HuH-7.5 (cell line): ENCODE results near the gene EFNB2.

ENCODE experiments used
- DNase-seq: peaks from one replicate; pipeline ENCODE4 v3.0.0; 2011; ENCODE audit warnings: low spot score

EFNB2 gene, protein sequence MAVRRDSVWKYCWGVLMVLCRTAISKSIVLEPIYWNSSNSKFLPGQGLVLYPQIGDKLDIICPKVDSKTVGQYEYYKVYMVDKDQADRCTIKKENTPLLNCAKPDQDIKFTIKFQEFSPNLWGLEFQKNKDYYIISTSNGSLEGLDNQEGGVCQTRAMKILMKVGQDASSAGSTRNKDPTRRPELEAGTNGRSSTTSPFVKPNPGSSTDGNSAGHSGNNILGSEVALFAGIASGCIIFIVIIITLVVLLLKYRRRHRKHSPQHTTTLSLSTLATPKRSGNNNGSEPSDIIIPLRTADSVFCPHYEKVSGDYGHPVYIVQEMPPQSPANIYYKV

DNA sequence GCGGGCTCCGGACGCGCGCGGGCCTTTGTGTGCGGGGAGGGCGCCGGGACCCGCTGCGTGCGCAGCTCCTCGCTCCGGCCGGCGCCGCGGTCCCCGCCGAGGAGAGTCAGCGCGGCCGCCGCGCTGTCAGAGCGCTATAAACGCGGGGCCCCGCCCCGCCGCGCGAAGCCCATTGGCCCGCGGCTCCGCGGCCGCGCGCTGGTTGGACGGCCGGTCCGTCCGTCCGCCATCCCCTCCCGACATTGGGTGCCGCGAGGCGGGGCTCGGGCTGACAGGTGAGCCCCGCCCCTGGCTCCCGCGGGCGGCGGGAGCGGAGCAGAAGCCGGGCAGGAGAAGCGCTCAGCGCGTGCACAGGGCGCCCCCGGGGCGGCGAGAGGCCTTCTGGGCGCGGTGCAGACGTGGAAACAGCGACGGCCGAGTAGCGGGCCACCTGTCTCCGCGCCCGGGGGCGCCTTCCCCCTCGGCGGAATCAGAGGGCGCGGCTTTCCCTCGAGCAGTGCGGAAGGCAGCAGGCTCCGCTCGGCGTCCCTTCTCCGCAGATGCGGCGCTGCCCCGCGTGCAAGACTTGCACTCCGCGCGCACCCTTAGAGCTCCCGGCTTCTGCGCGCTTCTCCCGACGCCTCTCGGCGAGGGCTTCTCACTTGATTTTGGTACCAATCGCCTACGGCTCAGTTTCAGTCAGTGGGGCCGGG, at the start of gene EFNB2:
EFNB2 (minus strand) TSS at position 111 of the 692 bp plus-strand sequence. CDS start 698 bp downstream, outside the sequence.
- DNase-seq = peak; percentile 93

DNA sequence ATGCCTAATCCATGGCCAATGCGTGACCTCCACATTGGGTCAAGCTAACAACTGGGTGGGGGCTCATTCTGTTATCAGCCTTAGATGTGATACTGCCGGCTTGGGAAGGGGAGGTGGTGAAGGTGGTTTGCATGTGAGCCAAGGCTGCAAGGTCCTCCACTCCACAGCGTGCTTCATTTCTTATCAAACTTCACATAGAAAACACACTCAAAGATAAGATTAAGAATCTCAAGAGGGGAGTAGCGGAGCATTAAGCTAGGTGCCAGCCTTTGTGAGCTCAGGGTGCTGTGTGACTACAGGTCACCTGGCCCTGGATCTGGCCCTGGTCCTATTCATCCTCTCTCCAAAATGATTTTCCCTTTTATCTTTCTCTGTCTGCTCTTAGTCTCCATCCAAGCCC, 45.8 kb upstream of the EFNB2 start:
- no peak for DNase-seq

DNA sequence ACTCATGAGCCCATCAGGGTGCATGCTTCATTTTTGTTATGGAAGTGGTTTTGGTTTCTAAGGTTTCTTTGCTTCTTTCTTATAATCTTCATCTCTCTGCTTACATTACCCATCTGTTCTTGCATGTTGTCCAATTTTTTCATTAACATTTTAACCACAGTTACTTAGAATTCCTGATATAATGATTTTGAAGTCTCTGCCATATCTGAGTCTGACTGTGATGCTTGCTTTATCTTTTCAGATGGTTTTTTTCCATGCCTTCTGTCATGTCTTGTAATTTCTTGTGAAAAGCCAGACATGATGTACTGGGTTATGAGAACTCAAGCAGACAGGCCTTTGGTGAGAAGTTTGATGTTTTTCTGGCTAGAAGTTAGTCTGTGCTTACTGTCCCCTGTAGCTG, 40.4 kb upstream of the EFNB2 start:
- DNase-seq = no peak

DNA sequence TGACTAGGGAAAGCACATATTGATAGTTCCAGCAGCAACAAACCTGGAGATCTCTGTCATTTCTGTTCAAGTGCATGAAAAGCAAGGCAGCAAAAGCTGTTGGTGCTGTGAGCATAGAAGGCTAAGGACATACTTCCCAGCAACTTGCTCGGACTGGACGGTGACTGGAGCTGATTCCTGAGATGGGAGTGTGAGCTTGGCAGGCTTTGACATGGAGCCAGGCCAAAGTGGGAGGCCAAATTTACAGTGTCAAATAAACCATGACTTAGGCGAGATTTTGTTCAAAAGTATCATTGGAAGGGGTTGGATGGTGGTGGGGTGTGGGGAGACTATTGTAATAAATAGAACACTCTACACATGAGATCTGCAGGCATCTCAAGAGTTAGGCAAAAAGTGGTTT, 38.4 kb upstream of the EFNB2 start:
- DNase-seq = no peak

DNA sequence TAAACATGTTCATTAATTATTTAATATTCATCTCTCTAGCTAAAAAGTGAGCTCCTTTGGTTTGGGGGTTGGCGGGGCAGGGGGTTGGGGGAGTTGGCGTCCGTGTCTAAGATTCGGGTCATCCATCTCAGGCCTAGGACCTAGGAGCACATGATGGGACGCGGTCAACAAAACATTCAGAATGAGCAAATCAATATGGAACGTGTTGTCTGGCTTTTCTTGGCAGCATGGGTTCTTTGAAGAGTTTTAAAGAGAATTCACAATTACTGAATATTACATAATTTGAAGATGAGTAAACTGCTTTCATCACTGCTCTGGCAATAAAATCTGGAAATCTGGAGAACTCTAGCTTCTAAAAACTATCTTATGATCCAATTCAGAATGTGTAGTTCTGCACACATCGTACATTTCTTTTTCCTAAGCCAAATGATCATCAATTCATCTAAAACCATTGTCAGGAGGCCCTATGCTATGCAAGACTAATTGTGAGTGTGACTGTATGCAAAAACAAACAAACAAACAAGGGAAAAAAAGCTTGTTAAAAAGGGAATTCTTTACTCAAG, 37.9 kb upstream of the EFNB2 start:
- no peak for DNase-seq

DNA sequence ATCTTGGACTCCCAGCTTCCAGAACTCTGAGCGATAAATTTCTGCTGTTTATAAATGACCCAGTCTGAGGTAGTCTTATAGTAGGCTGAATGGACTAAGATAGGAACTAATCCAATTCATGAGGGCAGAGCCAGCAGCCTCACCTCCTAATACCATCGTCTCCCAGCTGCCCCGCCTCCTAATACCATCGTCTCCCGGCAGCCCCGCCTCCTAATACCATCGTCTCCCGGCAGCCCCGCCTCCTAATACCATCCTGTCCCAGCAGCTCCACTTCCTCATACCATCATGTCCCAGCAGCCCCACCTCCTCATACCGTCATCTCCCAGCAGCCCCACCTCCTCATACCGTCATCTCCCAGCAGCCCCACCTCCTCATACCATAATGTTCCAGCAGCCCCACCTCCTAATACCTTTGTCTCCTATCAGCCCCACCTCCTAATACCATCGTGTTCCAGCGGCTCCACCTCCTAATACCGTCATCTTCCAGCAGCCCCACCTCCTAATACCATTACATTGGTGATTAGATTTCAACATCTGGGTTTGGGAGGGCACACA, 34.9 kb upstream of the EFNB2 start:
- DNase-seq = peak; percentile 15

DNA sequence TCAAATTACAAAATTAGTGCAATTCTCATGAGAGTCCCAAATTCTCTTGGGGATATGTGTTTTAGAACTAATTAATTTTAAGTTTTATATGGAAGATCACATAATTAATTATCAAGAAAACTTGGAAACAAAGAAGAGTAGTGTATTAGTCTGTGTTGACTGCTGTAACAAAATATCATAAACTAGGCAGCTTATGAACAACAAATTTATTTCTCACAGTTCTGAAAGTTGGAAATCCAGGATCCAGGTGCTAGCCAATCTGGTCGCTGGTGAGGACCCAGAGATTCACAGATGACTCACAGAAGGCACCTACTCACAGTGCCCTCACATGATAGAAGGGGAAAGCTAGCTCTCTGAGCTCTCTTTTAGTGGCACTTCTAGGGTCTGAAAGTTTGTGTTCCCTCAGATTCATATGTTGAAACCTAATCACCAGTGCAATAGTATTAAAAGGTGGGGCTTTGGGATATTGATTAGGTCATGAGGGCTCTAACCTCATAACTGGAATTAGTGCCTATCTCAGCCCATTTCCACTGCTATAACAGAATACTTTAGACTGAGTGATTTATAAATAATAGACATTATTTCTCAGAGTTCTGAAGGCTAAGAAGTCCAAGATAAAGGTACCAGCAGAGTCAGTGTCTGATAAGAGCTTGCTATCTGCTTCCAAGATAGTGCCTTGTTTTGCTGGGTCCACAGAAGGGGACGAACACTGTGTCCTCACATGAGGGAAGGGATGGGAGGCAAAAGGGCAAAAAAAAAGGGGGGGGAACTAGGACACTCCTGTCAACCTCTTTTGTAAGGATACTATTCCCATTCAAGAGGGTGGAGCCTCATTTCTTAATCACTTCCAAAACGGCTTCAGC, 34.0 kb upstream of the EFNB2 start:
- DNase-seq = no peak

DNA sequence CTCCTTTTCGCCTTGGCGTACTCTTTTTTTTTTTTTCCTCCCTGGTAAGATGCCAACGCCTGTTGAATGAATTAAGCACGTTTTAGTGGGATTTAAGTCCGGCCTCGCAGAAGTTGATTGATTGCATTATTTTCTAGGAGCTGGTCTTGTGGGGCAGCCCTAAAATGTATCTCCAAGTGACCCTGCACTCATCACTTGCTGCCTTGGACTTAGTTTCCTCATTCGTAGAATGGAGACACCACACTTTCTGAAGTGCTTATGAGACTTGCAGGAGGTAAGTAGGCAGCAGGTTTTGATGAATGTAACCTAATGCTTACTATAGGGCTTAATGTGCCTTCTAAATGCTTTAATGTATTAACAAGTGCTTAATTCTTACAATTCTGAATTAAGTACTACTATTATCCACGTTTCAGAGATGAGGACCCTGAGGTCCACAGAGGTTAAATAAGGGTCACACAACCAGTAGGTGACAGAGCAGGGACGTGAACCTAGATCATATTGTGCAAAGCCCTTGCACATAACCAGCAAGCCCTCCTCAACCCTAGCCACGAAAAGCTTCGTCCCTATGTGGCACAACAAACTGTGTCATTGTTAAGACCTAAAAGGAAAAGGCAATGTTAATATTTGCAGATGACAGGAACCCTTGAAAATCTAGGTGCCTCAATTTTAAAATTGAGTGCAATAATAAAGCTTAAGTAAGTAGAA, 33.0 kb upstream of the EFNB2 start:
- no peak for DNase-seq

DNA sequence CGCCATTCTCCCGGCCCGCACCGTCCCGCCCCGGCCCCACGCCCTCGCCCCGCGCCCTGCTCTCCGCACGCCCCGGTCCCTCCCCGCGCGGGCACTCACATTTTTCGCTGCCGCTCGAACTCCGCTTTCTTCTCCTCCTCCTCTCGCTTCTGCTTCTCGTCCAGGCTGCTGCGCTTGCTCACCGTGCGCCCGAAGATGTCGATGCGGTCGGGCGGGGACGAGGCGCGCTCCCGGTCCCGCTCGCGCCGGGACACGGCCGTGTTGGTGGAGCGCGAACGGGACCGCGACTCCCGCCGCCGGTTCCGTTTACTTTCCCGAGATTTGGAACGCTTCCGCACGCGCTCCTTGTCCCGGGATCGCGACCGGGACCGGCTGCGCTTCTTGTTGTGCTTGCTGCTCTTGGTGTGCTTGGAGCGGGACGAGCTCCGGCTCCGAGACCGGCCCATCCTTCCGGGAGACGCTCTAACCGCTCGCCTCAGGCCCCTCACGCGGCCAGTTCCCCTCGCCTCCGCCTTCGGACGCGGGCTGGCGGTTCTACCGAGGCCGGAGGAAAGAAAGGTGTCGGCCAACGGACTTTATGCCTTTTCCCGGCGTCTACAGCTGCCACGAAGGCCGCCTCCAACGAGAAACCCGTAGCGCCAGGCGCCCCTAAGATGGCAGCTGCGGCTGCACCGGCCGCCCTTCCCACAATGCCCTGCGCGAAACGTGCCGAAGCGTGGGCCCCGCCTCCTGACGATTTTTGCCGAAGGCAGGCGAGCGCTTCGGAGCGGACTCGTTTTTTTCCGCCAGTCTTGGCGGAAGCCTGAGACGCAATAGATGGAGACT, 32.2 kb upstream of the EFNB2 start, which contains the start of gene ARGLU1:
ARGLU1 (minus strand) TSS at position 664 of the 825 bp plus-strand sequence; CDS start at position 446, 218 bp downstream.
- peak; percentile 50 for DNase-seq

DNA sequence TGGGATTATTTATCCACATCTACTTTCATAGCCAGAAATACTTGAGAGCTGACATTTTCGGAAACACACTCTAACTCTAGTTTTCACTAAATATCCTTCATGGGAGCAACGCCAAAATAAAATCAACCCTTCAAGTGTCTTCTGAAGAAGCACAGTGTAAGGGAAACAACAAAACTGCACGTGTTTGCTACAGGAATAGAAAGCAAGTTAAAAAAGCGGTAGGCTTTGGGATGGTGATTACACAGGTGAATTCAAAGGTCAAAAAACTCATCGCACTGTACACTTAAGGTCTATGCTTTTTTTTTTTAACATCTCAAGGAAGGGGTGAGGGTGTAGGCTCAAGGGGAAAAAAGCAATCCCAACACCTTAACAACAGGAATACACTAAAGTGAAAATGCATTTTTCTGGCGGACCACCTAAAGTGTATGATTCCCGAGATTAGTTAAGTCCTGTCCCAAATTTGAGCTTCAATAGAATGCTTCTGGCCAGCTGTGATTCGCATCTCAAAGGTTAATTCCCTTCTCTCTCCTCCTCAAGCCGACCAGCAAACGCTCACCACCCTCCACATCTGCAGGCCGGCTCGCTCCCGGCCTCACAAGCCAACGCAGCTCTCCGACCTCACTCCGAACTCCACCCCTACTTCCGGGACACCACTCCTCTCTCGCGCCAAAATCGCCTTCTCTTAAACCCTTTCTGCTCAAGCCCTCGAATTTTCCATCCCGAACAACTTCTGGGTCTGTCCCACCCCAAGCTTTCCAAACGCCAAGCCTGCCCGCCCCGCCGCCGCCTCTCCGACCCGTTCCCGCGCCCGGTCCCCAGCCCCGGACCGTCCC, 31.4 kb upstream of the EFNB2 start:
- peak; percentile 31 for DNase-seq

DNA sequence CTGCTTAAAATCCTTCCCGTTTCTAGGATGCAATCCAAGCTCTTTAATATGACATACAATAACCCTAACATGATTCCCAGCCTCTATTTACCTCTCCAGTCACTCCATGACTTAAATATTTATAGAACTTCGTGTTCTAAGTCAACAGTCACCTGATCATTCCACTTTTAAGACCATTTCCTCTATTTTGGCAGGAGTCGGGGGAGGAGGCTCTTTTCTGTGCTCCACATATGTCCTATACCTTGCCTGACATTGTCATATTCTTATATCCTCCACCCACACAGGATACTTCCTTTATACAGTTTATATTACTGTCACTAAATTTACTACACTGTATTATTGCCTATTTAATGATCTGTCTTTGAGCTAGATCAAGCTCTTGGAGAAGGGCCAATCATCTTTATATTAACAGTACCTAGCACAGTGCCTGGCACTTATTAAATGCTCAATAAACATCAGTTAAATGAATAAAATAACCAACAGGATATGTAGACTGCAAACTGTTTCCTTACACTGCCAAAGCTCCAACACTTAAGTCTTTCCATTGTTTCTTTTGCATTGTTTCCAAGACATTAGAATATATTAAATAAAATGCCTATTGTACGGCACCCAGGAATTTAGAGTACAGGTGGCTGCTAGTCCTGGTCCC, 29.8 kb upstream of the EFNB2 start:
- DNase-seq = no peak

DNA sequence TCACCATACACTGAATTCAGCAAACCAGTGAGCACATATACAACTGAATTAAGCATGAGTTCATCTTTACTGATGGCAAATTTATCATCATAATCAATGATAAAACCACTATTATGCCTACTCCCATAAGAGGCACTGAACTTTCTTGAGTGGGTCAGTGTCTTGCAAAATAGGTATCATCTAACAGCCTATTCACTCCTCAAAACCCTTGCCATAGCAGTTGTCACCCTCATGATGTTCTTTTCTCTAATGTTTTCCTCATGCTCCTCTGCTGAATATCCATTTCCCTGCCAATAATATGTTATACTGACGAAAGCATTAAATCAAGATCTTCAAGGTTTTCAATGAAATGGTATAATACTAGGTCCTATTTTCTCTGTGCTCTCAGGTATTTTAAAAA, 26.8 kb upstream of the EFNB2 start:
- no peak for DNase-seq

DNA sequence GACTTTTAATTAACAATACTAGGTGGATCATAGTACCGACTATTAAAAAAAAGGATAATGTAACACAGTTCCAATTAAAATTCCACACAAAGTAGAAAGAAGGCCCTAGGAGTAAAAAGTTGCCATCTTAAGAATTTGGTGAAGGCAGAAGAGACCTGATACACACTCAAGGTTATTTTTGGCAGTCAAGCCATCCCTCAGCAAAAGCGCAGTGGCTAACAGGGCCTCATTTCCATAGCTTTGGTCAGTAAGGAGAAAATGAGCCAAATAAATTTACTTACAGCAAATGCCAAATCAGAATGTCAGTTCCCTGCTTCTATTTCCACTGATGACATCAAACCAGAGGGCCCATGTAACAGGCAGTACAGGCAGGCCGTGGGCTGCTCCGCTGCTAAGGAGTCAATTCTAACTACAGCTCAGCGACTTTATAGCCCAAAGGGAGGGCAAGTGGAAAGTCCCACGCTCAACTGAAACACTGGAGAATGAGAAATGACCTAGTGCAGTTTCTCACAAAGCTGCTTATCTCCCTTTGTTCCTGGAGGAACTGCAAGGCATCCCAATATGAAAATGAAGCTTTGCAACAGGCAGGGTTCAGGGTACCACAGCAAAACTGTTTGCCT, 26.2 kb upstream of the EFNB2 start:
- no peak for DNase-seq

DNA sequence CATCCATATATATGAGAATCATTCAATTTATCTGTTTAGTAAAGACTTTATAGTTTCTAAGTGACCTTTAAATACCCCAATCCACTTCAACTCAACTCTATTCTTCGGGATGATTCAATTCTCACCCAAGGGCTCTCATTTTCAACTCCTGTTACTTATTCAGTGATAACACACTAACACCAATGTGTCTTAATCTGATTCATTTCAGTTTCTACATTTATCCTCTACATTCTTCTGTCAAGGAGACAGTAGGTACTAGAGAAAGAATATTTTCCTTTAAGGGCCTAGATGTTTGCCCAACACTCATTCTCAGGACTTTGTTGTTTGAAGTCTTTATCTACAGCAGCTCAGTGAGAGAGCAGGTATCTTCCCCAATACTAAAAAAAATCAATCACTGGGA, 25.4 kb upstream of the EFNB2 start:
- no peak for DNase-seq

DNA sequence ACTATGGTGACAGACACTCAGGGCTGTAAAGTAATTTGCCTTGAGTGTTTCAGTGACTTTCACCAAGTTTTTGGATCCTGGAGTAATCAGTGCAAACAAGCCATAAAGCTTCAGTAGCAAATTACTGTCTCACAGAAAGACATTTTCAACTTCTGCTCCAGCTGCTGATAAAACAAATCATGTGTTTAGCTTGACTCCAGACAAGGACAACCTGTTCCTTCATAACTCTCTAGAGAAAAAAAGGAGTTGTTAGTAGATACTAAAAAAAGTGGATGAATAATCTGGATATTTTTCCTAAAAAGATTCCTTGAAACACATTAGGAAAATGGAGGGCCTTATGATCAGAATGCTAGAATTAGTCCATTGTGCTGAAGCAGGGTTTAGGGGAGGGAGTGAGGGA, 23.1 kb upstream of the EFNB2 start:
- DNase-seq = no peak

DNA sequence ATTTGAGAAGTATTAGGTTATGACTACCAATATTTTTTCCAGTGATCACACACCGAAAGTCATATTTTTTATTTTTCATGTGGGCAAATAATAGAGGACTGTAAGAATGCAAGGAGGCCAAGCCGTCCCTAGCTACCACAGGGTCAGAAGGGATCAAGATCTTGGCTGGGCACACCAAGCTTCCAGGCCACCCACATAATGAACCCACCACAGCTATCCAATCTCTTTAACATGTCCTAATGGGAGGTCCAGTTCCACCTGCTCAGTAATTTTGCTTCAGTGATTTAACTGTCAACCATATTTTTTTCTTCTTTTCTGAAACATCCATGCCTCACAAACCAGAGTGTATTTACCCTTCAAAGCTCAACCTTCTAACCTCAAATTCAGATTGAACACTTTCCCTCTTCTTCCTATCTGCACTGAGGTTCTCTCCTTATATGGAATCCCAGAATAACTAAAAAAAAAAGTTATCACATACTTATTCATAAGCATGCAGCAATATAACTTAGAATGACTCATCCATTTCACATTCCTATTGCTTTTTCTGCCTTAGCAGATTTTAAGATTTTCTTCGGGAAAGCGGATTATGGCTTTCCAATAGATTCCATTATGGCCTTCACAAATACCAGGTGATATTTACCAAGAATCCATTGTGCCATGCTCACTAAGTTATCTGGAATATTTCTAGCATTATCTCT, 20.3 kb upstream of the EFNB2 start:
- no peak for DNase-seq

DNA sequence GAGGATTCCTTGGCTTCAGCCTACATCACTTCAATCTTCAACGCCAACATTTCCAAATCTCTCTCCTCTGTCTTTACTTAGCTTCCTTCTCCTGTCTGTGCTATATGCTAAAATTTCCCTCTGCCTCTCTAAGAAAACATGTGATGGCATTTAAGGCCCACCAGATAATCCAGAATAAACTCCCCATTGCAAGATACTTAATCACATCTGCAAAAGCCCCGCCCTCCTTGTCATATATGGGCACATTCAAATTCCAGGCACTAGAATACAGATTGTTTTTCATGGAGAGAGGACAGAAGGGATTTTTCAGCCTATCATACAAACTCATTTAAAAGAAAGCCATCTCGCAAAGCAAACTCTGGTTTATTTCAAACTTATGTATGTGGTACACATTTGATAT, 16.3 kb upstream of the EFNB2 start:
- no peak for DNase-seq

DNA sequence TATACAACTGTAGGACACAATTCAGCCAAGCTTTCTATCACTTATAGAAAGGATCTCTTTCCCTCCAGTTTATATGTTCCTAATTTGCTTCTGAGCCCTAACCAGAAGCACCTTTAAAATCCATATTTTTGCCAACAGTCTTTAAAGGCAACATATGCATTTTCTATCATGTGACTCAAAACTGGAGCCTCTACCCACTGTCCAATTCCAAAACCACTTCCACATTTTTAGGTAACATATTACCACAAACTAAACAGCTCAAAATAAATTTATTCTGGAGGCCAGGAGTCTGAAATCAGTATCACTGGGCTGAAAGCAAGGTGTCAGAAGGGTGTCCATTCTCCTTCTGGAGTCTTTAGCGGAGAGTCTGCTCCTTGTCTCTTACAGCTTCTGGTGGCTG, 15.9 kb upstream of the EFNB2 start:
- no peak for DNase-seq
